Measurements from ENCODE around the gene LRRC17.

LRRC17 gene

DNA sequence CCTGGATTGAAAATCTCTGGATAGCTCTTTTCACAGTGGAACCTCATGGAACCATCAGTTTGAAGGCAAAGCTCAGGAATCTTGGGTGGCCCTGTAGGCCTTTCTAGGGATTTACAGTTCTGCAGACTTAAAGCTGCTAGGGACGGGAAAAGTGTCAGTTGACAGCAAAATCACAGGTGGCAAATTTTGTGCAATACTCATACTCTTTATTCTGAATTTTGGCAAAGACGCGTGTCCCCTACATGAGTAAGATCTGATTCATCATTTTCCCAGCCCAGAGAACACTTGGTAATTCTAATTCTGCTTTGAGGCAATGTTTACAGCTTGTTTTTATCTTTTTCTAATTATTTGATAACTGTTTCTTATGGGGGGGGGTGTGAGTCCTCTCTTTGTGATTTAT lies 3.6 kb downstream of the LRRC17 start:
- no peak overlapping the region for H3K27ac Mint-ChIP-seq
- no peak overlapping the region for H3K4me3 Mint-ChIP-seq
- no peak for DNase-seq (ENCODE audit: low spot score in 2 of 2)
- no peak for ATAC-seq (ENCODE audit: low read depth)
- H3K9me3 Mint-ChIP-seq: no peaks in the 10 kb centered on the region
- H3K4me1 Mint-ChIP-seq: no peaks in the 10 kb centered on the region
- no peaks in the 10 kb centered on the region for H3K36me3 Mint-ChIP-seq
- no peaks in the 10 kb centered on the region for H3K27me3 Mint-ChIP-seq

GRCh38 chr7:102916881-102917280 lies 4.1 kb downstream of the LRRC17 start:
- Mint-ChIP-seq H3K27me3 (no peaks in the 10 kb centered on the region), H3K4me3 (no peak overlapping the region), H3K4me1 (no peaks in the 10 kb centered on the region), H3K36me3 (no peaks in the 10 kb centered on the region), H3K9me3 (no peaks in the 10 kb centered on the region), H3K27ac (no peak overlapping the region)
- ATAC-seq (ENCODE audit: low read depth) (no peak), DNase-seq (ENCODE audit: low spot score in 2 of 2) (no peak)

DNA sequence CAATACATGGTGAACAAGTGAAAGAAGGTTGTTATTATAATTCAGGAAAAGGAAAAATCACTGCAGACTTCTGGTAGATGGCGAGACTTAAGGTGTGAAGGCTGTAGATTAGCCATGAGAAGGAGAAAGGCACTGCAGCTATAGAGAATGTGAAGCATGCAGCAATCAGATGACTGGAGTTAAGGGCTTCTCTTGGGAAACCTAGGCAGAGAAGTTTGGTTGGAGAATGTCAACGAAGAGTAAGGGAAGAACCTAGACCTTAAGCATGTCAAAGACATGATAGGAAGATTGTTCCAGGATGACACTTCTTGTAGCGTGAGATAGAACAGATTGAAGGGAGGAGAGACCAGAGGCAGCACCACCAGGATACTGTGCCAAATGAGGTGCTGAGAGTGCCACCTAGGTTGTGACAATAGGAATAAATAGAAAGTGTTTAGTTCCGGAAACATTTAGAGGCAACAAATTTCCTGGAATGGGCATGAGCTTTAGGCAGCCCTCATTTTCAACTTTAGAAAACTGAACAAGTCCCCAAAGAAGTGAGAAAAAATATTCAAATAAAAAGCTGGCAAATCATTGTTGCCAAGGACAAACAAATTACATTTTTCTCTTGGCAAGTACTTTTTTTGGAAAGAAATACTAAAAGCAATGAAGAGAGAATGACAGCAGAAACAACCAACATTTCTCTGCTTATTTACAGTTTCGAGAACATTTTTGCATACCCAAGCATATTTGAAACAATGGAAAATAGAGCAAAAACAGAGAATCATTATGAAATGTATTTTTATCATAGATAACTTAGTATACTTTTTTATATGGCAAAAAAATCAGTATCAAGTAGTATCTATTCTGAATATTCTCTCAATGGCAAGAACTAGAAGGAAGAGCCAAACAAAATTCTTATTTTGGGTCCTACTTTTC lies 4.9 kb downstream of the LRRC17 start:
- ATAC-seq (ENCODE audit: low read depth) (no peak), DNase-seq (ENCODE audit: low spot score in 2 of 2) (no peak)
- Mint-ChIP-seq H3K9me3 (no peaks in the 10 kb centered on the region), H3K36me3 (no peaks in the 10 kb centered on the region), H3K4me3 (no peak overlapping the region), H3K4me1 (no peaks in the 10 kb centered on the region), H3K27me3 (no peaks in the 10 kb centered on the region), H3K27ac (no peak overlapping the region)

- H3K27me3 Mint-ChIP-seq: no peaks in the 10 kb centered on the region
- H3K36me3 Mint-ChIP-seq: no peaks in the 10 kb centered on the region
- no peak for DNase-seq (ENCODE audit: low spot score in 2 of 2)
- no peaks in the 10 kb centered on the region for H3K4me1 Mint-ChIP-seq
- ATAC-seq (ENCODE audit: low read depth): no peak
- no peaks in the 10 kb centered on the region for H3K9me3 Mint-ChIP-seq
- no peak overlapping the region for H3K4me3 Mint-ChIP-seq
- no peak overlapping the region for H3K27ac Mint-ChIP-seq
These were observed 6.0 kb downstream of the LRRC17 start for GRCh38 chr7:102918845-102919244.

- Mint-ChIP-seq H3K9me3 (no peaks in the 10 kb centered on the region), H3K27me3 (no peaks in the 10 kb centered on the region), H3K4me1 (no peaks in the 10 kb centered on the region), H3K36me3 (peaks cover 3% of the 10 kb centered on the region), H3K27ac (no peak overlapping the region), H3K4me3 (no peak overlapping the region)
- DNase-seq (ENCODE audit: low spot score in 2 of 2): no peak
- no peak for ATAC-seq (ENCODE audit: low read depth)
These were observed 13.4 kb downstream of the LRRC17 start for GRCh38 chr7:102925976-102926782.

DNA sequence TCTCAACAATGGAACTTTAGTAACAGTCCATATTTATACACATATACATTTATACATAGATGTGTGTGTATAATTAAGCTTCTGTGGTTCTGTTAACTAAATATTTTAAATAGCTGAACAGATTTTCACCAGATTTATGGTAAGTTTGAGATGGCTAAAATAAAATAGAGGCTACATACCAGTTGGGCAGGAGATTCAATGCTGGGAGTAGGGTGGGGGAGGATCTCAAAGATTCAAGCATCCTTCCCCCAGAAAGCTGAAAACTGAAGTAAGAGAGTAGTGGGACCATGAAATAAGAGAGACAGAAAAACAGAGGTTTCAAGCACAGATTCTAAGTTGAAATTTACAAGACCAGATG lies 14.0 kb downstream of the LRRC17 start:
- Mint-ChIP-seq H3K9me3 (no peaks in the 10 kb centered on the region), H3K4me1 (no peaks in the 10 kb centered on the region), H3K36me3 (peaks cover 3% of the 10 kb centered on the region), H3K4me3 (no peak overlapping the region), H3K27me3 (no peaks in the 10 kb centered on the region), H3K27ac (no peak overlapping the region)
- no peak for ATAC-seq (ENCODE audit: low read depth)
- no peak for DNase-seq (ENCODE audit: low spot score in 2 of 2)

DNA sequence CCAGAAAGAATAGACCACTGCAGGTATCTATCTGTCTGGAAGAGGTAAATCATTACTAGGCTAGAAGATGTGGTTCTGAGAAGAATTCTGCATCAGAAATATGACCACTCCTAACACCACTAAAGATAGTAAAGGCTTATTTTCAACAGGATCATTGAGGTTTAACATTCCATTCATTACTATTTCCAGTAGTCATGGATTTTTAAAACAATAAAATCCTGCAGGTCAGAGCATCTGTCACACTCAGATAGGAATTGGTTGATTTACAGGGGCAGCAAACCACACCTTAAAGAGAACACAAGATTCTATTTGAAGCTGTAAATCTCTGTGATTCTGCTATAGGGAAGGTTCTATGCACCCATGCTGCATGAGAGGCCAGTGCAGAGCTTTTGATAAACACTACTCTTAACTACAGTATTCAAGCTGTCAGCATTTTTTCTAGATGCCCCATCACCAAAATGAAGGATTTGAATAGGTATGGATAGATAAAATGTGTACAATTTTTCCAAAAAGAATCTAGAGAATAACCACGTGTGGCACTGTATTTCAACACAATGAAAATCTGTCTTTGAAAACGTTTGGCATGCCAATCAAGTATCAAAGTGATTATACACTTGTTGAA lies 14.6 kb downstream of the LRRC17 start:
- Mint-ChIP-seq H3K27me3 (no peaks in the 10 kb centered on the region), H3K36me3 (peaks cover 3% of the 10 kb centered on the region), H3K4me3 (no peak overlapping the region), H3K27ac (no peak overlapping the region), H3K9me3 (no peaks in the 10 kb centered on the region), H3K4me1 (no peaks in the 10 kb centered on the region)
- DNase-seq (ENCODE audit: low spot score in 2 of 2) (no peak), ATAC-seq (ENCODE audit: low read depth) (no peak)

- Mint-ChIP-seq H3K4me3 (no peak overlapping the region), H3K27ac (no peak overlapping the region), H3K27me3 (no peaks in the 10 kb centered on the region), H3K36me3 (peaks cover 3% of the 10 kb centered on the region), H3K9me3 (no peaks in the 10 kb centered on the region), H3K4me1 (peaks cover 3% of the 10 kb centered on the region)
- ATAC-seq (ENCODE audit: low read depth) (no peak), DNase-seq (ENCODE audit: low spot score in 2 of 2) (no peak)
These were observed 19.0 kb downstream of the LRRC17 start for GRCh38 chr7:102931757-102932156.

DNA sequence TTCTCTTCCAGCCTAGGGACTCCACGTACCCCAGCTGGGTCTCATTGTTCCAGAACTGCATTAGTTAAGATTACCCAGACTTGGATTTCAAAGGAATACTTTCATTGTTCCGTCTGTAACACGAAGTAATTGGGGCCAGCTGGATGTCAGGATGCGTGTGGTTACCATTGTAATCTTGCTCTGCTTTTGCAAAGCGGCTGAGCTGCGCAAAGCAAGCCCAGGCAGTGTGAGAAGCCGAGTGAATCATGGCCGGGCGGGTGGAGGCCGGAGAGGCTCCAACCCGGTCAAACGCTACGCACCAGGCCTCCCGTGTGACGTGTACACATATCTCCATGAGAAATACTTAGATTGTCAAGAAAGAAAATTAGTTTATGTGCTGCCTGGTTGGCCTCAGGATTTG lies 21.0 kb downstream of the LRRC17 start:
- Mint-ChIP-seq H3K4me1 (peaks cover 3% of the 10 kb centered on the region), H3K36me3 (peaks cover 3% of the 10 kb centered on the region), H3K4me3 (no peak overlapping the region), H3K27ac (no peak overlapping the region), H3K27me3 (no peaks in the 10 kb centered on the region), H3K9me3 (no peaks in the 10 kb centered on the region)
- no peak for DNase-seq (ENCODE audit: low spot score in 2 of 2)
- no peak for ATAC-seq (ENCODE audit: low read depth)

DNA sequence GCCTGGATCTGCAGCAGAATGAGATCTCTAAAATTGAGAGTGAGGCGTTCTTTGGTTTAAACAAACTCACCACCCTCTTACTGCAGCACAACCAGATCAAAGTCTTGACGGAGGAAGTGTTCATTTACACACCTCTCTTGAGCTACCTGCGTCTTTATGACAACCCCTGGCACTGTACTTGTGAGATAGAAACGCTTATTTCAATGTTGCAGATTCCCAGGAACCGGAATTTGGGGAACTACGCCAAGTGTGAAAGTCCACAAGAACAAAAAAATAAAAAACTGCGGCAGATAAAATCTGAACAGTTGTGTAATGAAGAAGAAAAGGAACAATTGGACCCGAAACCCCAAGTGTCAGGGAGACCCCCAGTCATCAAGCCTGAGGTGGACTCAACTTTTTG lies 21.4 kb downstream of the LRRC17 start:
- Mint-ChIP-seq H3K4me3 (no peak overlapping the region), H3K4me1 (peaks cover 3% of the 10 kb centered on the region), H3K9me3 (no peaks in the 10 kb centered on the region), H3K27ac (no peak overlapping the region), H3K27me3 (no peaks in the 10 kb centered on the region), H3K36me3 (no peaks in the 10 kb centered on the region)
- DNase-seq (ENCODE audit: low spot score in 2 of 2) (no peak), ATAC-seq (ENCODE audit: low read depth) (no peak)

- H3K4me1 Mint-ChIP-seq: peaks cover 3% of the 10 kb centered on the region
- H3K27me3 Mint-ChIP-seq: no peaks in the 10 kb centered on the region
- no peak for DNase-seq (ENCODE audit: low spot score in 2 of 2)
- no peaks in the 10 kb centered on the region for H3K9me3 Mint-ChIP-seq
- no peak overlapping the region for H3K4me3 Mint-ChIP-seq
- H3K36me3 Mint-ChIP-seq: no peaks in the 10 kb centered on the region
- no peak for ATAC-seq (ENCODE audit: low read depth)
- H3K27ac Mint-ChIP-seq: no peak overlapping the region
These were observed 21.9 kb downstream of the LRRC17 start for GRCh38 chr7:102934701-102935100.

DNA sequence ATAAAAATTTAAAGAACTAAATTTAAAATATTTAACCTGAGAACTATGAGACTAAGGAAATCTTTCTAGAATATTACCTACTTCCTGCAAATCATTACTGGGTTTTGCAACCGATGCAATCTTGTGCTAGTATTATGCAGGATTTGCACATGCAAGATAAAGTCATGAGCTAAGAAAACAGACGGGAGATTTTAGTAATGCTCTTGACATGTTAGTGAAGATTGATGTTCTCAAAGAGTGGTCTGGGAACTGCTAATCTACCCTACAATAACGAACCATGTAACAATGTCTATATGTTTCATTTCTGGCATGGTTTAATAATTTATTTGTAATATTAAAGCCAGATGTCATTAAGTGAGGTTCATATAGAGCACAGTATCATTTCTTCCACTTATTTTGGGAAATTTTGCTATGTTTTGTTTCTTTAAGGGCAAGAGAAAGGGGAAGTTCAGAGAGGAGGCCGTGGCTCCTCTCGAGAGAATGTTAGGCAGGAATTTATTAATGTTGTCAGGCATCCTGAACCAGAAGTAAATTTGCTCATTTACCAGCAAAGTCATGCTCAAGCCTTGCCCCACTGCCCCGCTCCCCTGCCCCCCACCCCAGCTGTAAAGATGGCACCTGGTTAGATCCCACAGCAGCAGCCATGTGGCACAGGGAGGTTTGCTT lies 22.8 kb downstream of the LRRC17 start:
- H3K4me1 Mint-ChIP-seq: peaks cover 3% of the 10 kb centered on the region
- DNase-seq (ENCODE audit: low spot score in 2 of 2) (no peak), ATAC-seq (ENCODE audit: low read depth) (no peak)
- H3K27me3 Mint-ChIP-seq: no peaks in the 10 kb centered on the region
- H3K4me3 Mint-ChIP-seq: no peak overlapping the region
- H3K36me3 Mint-ChIP-seq: no peaks in the 10 kb centered on the region
- no peaks in the 10 kb centered on the region for H3K9me3 Mint-ChIP-seq
- no peak overlapping the region for H3K27ac Mint-ChIP-seq

GRCh38 chr7:102938679-102939078 lies 25.9 kb downstream of the LRRC17 start:
- Mint-ChIP-seq H3K9me3 (no peaks in the 10 kb centered on the region), H3K36me3 (no peaks in the 10 kb centered on the region), H3K27me3 (no peaks in the 10 kb centered on the region), H3K4me1 (peaks cover 3% of the 10 kb centered on the region), H3K27ac (no peak overlapping the region), H3K4me3 (no peak overlapping the region)
- ATAC-seq (ENCODE audit: low read depth): no peak
- DNase-seq (ENCODE audit: low spot score in 2 of 2): no peak

Data from memory B cell (primary cell).